ENCODE measurements around the gene RXYLT1.
"Not testable (repeated sequence)": the region's sequence is repeated elsewhere in the genome, so short reads cannot be mapped to it uniquely, and the experiment has no call there.

The RXYLT1 gene

DNA sequence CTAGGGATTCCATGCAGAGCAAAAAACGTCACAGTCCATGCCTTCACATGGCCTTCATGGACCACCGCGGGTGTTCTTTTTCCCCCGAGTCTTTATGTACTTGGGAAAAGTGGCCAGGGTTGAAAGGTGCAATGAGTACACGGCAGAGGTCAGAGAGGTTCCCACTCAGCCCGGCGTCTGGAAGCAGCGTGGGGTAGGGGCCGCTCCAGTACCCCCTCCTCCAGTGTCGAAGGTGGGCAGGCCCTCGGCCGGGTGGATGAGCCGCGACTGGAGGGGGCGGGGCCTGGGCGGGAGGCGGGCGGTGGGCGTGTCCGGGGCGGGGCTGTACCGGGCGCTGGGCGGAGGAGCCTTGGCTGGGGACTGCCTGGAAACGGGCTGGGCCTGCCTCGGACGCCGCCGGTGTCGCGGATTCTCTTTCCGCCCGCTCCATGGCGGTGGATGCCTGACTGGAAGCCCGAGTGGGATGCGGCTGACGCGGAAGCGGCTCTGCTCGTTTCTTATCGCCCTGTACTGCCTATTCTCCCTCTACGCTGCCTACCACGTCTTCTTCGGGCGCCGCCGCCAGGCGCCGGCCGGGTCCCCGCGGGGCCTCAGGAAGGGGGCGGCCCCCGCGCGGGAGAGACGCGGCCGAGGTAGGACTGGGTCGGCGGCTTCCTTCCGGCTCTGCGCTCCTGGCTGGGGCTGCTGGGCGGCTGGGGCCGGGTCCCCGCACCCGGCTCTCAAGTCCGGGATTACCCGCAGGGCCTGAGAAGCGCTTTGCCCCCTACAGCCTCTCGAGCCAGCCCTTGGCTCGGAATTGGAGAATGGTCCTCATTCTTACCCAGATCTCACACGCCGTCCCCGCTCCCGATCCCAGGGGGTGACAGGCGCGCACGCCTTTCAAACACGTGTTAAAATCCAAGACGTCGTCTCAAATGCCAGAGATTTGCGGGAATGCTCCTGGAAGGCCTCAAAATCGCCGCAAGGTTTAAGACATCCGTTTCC is at the start of gene RXYLT1:
Gene RXYLT1 (plus strand): TSS at position 412 of the 984 bp plus-strand sequence. CDS start 52 bp downstream, at position 464.
- DNase-seq, result peak; percentile 82

GRCh38 chr12:63732779-63733178 is 46.9 kb upstream of the RXYLT1 start:
- not testable (repeated sequence) for DNase-seq

GRCh38 chr12:63733585-63733984 is 46.1 kb upstream of the RXYLT1 start:
- DNase-seq, result not testable (repeated sequence)

GRCh38 chr12:63740551-63740950 is 39.2 kb upstream of the RXYLT1 start:
- not testable (repeated sequence) for DNase-seq

DNA sequence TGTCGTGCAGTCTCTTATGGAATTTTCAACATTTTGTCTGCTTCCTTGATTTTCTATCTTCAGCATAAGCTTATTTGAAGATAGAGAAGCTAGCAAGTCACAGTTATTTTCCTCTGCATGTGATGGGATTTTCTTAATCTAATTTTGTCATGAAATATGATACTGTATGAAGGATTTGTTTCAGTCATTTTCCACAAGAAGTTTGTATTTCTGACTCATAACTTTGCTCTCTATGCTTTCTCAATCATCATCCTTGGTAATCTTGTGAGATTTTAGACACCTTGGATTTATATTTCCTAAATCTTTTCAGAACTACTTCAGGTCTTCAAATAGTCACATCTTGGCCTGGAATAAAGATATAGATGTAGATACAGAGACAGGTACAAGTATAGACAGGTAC is 38.3 kb upstream of the RXYLT1 start:
- not testable (repeated sequence) for DNase-seq

DNA sequence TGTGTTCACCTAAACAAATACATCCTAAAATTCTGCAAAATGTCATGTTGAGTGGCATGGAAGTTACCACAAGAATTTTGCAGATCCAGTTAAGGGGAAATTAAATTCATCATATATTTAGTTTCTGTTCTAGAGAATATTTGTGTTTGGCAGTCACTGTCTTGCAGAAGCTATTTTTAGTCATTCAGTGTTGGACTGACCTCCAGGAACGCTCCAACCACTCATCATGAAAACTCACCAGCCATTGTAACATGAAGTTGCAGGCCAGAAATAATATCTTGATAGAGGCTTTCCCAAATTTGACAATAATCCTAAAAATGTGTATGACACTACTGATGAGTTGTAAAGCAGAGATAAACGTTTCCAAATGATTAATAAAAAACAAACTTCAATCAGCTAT is 35.6 kb upstream of the RXYLT1 start:
- not testable (repeated sequence) for DNase-seq

DNA sequence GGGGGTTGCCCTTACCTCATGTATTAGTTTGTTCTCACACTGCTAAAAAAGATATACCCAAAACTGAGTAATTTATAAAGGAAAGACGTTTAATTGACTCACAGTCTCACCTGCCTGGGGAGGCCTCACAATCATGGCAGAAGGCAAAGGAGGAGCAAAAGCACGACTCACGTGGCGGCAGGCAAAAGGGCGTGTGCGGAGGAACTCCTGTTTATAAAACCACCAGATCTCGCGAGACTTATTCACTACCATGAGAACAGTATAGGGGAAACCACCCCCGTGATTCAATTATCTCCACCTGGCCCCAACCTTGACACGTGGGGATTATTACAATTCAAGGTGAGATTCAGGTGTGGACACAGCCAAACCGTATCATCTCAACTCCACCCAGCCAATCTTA is 33.2 kb upstream of the RXYLT1 start:
- not testable (repeated sequence) for DNase-seq

DNA sequence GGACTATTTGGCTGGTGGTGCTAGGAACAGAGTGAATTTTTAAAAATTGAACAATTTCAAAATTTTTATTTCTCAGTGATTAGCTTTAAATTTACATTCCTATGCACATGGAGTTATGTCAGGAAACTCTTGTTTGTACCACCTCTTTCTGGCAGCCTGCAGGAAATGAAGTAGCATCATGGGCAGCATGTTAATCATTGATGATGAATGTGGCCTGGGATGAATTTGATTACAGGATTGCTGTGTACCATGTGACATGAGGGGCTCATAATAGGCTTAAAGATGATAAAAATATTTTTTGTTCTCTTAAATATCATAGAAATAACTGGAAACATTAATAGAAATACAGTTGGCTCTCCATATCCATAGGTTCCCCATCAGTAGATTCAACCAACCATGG is 32.6 kb upstream of the RXYLT1 start:
- DNase-seq, result peak; percentile 5

DNA sequence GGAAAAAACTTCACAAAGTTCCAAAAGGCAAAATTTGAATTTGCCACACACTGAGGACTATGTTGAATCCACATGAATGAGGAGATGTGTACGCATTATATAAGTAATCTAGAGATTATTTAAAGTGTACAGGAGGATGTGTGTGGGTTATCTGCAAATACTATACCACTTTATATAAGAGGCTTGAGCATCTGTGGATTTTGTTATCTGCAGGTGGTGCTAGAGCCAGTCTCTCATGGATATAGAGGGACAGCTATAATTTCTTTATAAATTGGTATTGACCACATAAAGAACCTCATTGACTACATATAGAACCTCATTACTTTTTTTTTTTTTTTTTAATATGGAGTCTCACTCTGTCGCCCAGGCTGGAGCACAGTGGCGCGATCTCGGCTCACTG is 32.2 kb upstream of the RXYLT1 start:
- no peak for DNase-seq

GRCh38 chr12:63752283-63752682 is 27.4 kb upstream of the RXYLT1 start:
- no peak for DNase-seq

DNA sequence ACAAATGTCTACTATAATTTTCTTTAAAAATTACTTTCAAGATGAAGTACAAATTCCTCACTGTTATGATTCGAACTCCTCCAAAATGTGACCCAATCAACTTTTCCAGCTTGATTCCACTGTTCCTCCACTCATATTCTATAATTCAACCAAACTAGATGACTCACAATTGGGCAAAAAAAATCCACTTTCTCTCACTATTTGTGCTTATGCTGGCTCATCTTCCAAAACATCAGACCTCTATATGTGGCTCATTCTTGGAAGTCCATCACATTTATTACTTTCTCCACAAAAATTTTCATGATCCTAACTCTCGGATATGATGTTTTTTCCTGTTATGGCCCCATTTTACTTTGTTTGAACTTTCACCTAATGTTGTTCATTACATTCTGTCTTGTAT is 26.9 kb upstream of the RXYLT1 start:
- DNase-seq, result no peak

- DNase-seq, result no peak
Measured at GRCh38 chr12:63753743-63754142, 26.0 kb upstream of the RXYLT1 start.

GRCh38 chr12:63764481-63764880 is 15.2 kb upstream of the RXYLT1 start:
- no peak for DNase-seq

DNA sequence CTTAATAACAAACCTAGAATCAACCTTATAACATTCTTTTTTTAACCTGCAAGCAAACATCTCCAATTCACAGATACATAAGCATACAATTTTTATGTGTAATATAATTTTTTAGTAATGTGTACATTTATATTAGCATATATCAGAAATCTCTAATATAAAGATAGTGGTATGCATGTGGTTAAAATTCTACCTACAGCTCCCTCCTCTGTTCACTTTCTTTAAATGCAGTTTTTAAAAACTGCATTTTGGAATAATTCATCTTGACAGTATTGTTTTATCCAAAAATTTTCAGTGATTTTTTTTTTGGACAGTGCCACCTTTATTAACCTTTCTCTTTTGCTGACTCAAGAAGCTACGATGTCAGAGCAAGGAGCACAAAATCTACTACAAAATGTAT is 13.2 kb upstream of the RXYLT1 start:
- DNase-seq, result no peak

DNA sequence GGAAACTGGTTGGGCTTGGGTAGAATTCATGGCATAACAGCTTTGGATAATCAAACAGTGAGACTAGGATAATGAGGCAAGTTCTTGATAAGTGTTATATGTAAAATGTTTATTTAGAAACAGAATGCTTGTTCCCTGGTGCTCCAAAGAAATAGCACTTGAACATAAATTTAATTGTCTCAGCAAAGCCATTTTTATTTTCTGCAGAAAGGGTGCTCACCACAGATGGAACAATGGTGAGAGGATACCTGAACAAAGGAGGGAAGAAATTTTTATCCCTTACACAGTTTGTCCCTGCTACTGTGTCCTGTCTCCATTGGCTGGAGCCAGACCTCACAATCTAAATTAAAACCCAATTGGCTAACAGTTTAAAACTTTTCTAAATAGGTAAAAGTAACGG is 9.3 kb upstream of the RXYLT1 start:
- no peak for DNase-seq

DNA sequence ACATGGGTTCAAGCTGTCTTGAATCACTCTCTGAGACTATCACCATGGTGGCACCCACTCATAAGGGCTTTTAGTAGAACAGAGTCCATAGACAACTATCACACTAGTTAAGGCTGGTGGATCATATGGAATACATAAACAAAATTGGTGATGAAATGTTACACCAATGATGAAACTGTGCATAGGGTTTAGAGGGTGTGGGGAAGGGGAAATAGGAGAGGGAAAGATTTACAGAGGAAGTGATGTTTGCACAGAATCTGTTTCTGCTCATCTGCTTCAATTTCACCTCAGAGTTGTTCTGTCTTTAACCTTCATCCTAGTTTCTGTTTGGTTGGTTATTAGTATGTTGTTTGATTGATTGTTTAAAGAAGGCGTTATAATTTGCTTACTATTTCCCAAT is 2.4 kb upstream of the RXYLT1 start:
- no peak for DNase-seq

- DNase-seq, result no peak
Measured at GRCh38 chr12:63782466-63782865, 2.8 kb downstream of the RXYLT1 start.

- DNase-seq, result no peak
Measured at GRCh38 chr12:63787306-63787705, 7.6 kb downstream of the RXYLT1 start.

GRCh38 chr12:63790608-63790945 is 10.9 kb downstream of the RXYLT1 start:
- DNase-seq, result no peak

DNA sequence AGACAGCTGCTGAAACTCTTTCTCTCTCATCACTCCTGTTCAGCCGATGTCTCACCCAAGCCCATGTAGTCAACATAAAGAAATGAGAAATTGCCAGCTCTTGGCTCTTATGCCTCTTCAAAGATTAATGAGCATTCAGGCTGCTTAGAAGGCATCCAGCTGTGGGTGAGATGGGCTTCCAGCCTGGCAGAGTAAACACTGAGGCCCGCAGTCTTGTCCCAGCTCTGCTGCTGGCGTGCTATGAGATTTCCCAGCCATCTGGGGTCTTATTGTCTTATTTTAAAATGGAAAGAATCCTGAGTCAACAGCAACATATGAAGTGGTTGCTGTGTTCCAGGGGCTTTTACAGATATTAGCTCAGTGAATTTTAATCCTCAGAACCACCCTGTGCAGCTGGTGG is 12.6 kb downstream of the RXYLT1 start:
- no peak for DNase-seq

DNA sequence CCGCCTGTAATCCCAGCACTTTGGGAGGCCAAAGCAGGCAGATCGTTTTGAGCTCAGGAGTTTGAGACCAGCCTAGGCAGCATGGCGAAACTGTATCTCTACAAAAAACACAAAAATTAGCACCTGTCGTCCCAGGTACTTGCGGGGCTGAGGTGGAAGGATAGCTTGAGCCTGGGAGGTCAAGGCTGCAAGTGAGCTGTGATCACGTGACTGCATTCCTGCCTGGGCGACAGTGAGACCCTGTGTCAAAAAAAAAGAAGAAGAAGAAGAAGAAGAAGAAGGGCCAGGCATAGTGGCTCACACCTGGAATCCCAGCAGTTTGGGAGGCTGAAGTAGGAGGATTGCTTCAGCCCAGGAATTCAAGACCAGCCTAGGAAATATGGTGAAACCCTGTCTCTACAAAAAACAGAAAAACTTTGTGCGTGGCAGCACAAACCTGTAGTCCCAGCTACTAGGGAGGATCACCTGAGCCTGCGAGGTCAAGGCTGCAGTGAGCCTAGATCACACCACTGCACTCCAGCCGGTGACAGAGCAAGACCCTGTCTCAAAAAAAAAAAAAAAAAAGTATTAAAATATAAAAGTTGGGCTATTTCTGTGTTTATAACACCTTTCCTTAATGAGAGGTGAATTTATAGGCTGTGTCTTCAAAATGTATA is 15.5 kb downstream of the RXYLT1 start:
- no peak for DNase-seq

- DNase-seq, result no peak
Measured at GRCh38 chr12:63795944-63796343, 16.2 kb downstream of the RXYLT1 start.

- DNase-seq, result peak; percentile 41
Measured at GRCh38 chr12:63802012-63802608, 22.4 kb downstream of the RXYLT1 start.

DNA sequence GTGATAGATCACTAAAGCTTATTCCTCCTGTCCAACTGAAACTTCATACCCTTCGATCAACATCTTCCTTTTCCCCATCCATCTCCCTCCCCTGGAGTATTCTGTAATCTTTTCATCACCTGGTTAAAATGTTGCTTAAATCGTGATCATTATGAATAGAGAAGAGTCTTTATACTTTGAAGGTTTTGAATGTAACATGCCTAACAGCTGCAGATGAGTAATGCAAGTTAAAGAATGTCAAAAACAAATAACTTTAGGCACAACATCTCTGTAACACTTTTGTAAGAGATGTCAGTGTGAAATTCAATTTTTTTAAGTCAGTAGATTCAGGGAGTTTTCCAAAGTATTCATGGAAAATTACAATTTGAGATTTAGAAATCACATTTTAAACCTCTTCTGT is 25.0 kb downstream of the RXYLT1 start:
- no peak for DNase-seq
